OCI-LY1 (cell line): Measurements from ENCODE around the gene ANTKMT.

ENCODE experiments used
- H2AFZ ChIP-seq: fragments of 200-600 bp; sonication (generic), shearing (Covaris generic); 2 replicates; pipeline ENCODE4 v1.6.0; 2014; ENCODE audit warnings: antibody characterized with exemption, mild to moderate bottlenecking, low read length
- H3F3A ChIP-seq: fragments of 200-600 bp; sonication (generic), shearing (Covaris generic); 2 replicates; pipeline ENCODE4 v1.6.0; 2014; ENCODE audit warnings: mild to moderate bottlenecking, antibody characterized with exemption, low read length, moderate library complexity; ENCODE audit not compliant: insufficient read depth
- H3K27ac ChIP-seq: fragments of 200-600 bp; sonication (generic); 2 replicates; pipeline ENCODE4 v1.5.1; 2014; ENCODE audit warnings: low read length, mixed run types, mild to moderate bottlenecking, low read depth; ENCODE audit not compliant: poor library complexity, severe bottlenecking
- H3K27me3 ChIP-seq: fragments of 200-600 bp; sonication (generic); 2 replicates; pipeline ENCODE4 v1.6.0; 2014; ENCODE audit warnings: antibody characterized with exemption, mild to moderate bottlenecking, low read length, moderate library complexity; ENCODE audit not compliant: insufficient read depth
- H3K36me3 ChIP-seq: fragments of 200-600 bp; sonication (generic); 2 replicates; pipeline ENCODE4 v1.6.1; 2014; ENCODE audit warnings: mild to moderate bottlenecking, antibody characterized with exemption, low read length, moderate library complexity, mixed read lengths; ENCODE audit not compliant: insufficient read depth
- H3K4me1 ChIP-seq: fragments of 200-600 bp; sonication (generic); 2 replicates; pipeline ENCODE4 v1.5.1; 2014; ENCODE audit warnings: mild to moderate bottlenecking, low read length, moderate library complexity; ENCODE audit not compliant: insufficient read depth, severe bottlenecking
- H3K4me2 ChIP-seq: fragments of 200-600 bp; sonication (generic), shearing (Covaris generic); 2 replicates; pipeline ENCODE4 v1.6.1; 2014; ENCODE audit warnings: low read length
- H3K4me3 ChIP-seq: fragments of 200-600 bp; sonication (generic); 2 replicates; pipeline ENCODE4 v1.5.1; 2014; ENCODE audit warnings: low read length, low read depth, mild to moderate bottlenecking, mixed read lengths; ENCODE audit not compliant: poor library complexity, severe bottlenecking
- H3K79me2 ChIP-seq: fragments of 200-600 bp; shearing (Covaris generic); 2 replicates; pipeline ENCODE4 v1.6.1; 2016; ENCODE audit warnings: mixed run types, low read length, mixed read lengths; ENCODE audit not compliant: insufficient read depth
- H3K9ac ChIP-seq: fragments of 200-600 bp; sonication (generic), shearing (Covaris generic); 2 replicates; pipeline ENCODE4 v1.6.1; 2014; ENCODE audit warnings: mild to moderate bottlenecking, low read length, mixed read lengths
- H3K9me2 ChIP-seq: fragments of 200-600 bp; sonication (generic), shearing (Covaris generic); 2 replicates; pipeline ENCODE4 v1.6.1; 2014; ENCODE audit warnings: low read depth, mild to moderate bottlenecking, low read length, mixed read lengths
- H3K9me3 ChIP-seq: fragments of 200-600 bp; shearing (Covaris generic); 2 replicates; pipeline ENCODE4 v1.6.1; 2014; ENCODE audit warnings: low read length, mixed read lengths
- H4K20me1 ChIP-seq: fragments of 200-600 bp; sonication (generic), shearing (Covaris generic); 2 replicates; pipeline ENCODE4 v1.6.0; 2016; ENCODE audit warnings: mild to moderate bottlenecking, low read length; ENCODE audit not compliant: insufficient read depth
- CTCF ChIP-seq: fragments of 200-600 bp; sonication (generic), shearing (Covaris generic); IDR thresholded peaks from 2 replicates; pipeline ENCODE4 v1.5.1; 2017; ENCODE audit warnings: mild to moderate bottlenecking, antibody characterized with exemption, low read length, moderate library complexity, mixed read lengths
- EZH2 ChIP-seq: fragments of 200-600 bp; sonication (generic), shearing (Covaris generic); IDR thresholded peaks from 2 replicates; pipeline ENCODE4 v1.8.0; 2017; ENCODE audit warnings: borderline replicate concordance, mixed run types, mild to moderate bottlenecking, antibody characterized with exemption, low read length, moderate library complexity, mixed read lengths

ANTKMT gene

GRCh38 chr16:764184-764750, 43.3 kb downstream of the ANTKMT start:
- no peaks in the 10 kb centered on the region for H3K4me1 ChIP-seq
- H3K27ac ChIP-seq: no peak overlapping the region
- TF ChIP-seq CTCF (no peak), EZH2 (no peak)

GRCh38 chr16:764848-765487, 44.0 kb downstream of the ANTKMT start:
- no peak overlapping the region for H3K4me3 ChIP-seq
- H3K9me2 ChIP-seq: no peaks in the 10 kb centered on the region
- no peak overlapping the region for H2AFZ ChIP-seq
- H4K20me1 ChIP-seq: no peaks in the 10 kb centered on the region
- no peaks in the 10 kb centered on the region for H3K27me3 ChIP-seq
- H3K4me2 ChIP-seq: no peak overlapping the region
- H3K9ac ChIP-seq: no peak overlapping the region
- H3K27ac ChIP-seq: no peak overlapping the region
- no peak for TF ChIP-seq EZH2
- TF ChIP-seq CTCF: no peak
- no peaks in the 10 kb centered on the region for H3K79me2 ChIP-seq
- H3F3A ChIP-seq: no peaks in the 10 kb centered on the region
- H3K36me3 ChIP-seq: no peaks in the 10 kb centered on the region
- no peaks in the 10 kb centered on the region for H3K4me1 ChIP-seq
- no peaks in the 10 kb centered on the region for H3K9me3 ChIP-seq

More at GRCh38 chr16:764184-764750, 43.3 kb downstream of the ANTKMT start:
- no peaks in the 10 kb centered on the region for H3K9me2 ChIP-seq
- H3K27me3 ChIP-seq: no peaks in the 10 kb centered on the region
- no peak overlapping the region for H3K4me2 ChIP-seq
- no peaks in the 10 kb centered on the region for H3K9me3 ChIP-seq
- H3K9ac ChIP-seq: no peak overlapping the region
- H2AFZ ChIP-seq: no peak overlapping the region
- no peak overlapping the region for H3K4me3 ChIP-seq
- no peaks in the 10 kb centered on the region for H3K36me3 ChIP-seq
- no peaks in the 10 kb centered on the region for H3F3A ChIP-seq
- no peaks in the 10 kb centered on the region for H4K20me1 ChIP-seq
- H3K79me2 ChIP-seq: no peaks in the 10 kb centered on the region

- Histone ChIP-seq H3K9me2 (no peaks in the 10 kb centered on the region), H3K4me3 (no peak overlapping the region), H3K27me3 (no peaks in the 10 kb centered on the region), H3K27ac (no peak overlapping the region), H4K20me1 (no peaks in the 10 kb centered on the region), H3K9ac (no peak overlapping the region), H3K9me3 (no peaks in the 10 kb centered on the region), H2AFZ (no peak overlapping the region), H3K36me3 (no peaks in the 10 kb centered on the region), H3K4me1 (no peaks in the 10 kb centered on the region), H3F3A (no peaks in the 10 kb centered on the region), H3K79me2 (no peaks in the 10 kb centered on the region), H3K4me2 (no peak overlapping the region)
- TF ChIP-seq EZH2: no peak
- TF ChIP-seq CTCF: no peak
Observed at GRCh38 chr16:765488-765865, 44.5 kb downstream of the ANTKMT start.
